Stomach (tissue), 9 donors: Measurements from ENCODE around the gene CCDC88B. TPM values are rescaled to one million over a fixed set of nuclear protein-coding genes. Genes with fewer than 3 reads are reported as not detected.
A peak's percentile ranks its signal among the peaks of the same experiment; 100 is the strongest.
"Not testable (repeated sequence)": the region's sequence is repeated elsewhere in the genome, so short reads cannot be mapped to it uniquely, and the experiment has no call there.

Experiments used
- DNase-seq, 2 donors: peaks; one replicate each; pipeline versions ENCODE4 v3.0.0 to v3.0.0-alpha.2; 2013 to 2019
- H3K27ac ChIP-seq, 5 donors: fragments of 200-600 bp in 4 of 5; sonication (generic) in 4 of 5; one replicate each; pipeline ENCODE4 v1.5.1; 2013 to 2019; ENCODE audit warnings: mild to moderate bottlenecking in 1 of 5, moderate library complexity in 1 of 5
- H3K27me3 ChIP-seq, 3 donors: fragments of 200-600 bp; sonication (generic); one replicate each; pipeline ENCODE4 v1.5.1; 2017 to 2019; ENCODE audit warnings: mixed run types in 1 of 3
- H3K36me3 ChIP-seq, 4 donors: fragments of 200-600 bp; sonication (generic); 1 replicate in 3 of 4; 2 replicates in 1 of 4; pipeline ENCODE4 v1.5.1; 2016 to 2019
- H3K4me1 ChIP-seq, 4 donors: fragments of 200-600 bp; sonication (generic); one replicate each; pipeline ENCODE4 v1.5.1; 2016 to 2019
- H3K4me3 ChIP-seq, 4 donors: fragments of 200-600 bp; sonication (generic) in 3 of 4; one replicate each; pipeline ENCODE4 v1.5.1; 2016 to 2019; ENCODE audit warnings: mild to moderate bottlenecking in 1 of 4
- H3K9me3 ChIP-seq, 4 donors: fragments of 200-600 bp; sonication (generic); one replicate each; pipeline ENCODE4 v1.5.1; 2016 to 2019
- CTCF ChIP-seq, 7 experiments: fragments of 450-650 bp in 4 of 7; fragments of 200-600 bp in 3 of 7; sonication (generic) in 3 of 7; IDR thresholded peaks; one replicate each; pipeline ENCODE4 v1.5.1; 2016 to 2019; ENCODE audit warnings: antibody characterized with exemption in 7 of 7, control low read depth in 2 of 7, mild to moderate bottlenecking in 1 of 7
- EP300 ChIP-seq: sonication (generic); formaldehyde crosslinking; IDR thresholded peaks from one replicate; pipeline ENCODE4 v1.6.1; 2017; ENCODE audit warnings: antibody characterized with exemption
- POLR2A ChIP-seq, 4 donors: fragments of 450-650 bp; IDR thresholded peaks; one replicate each; pipeline ENCODE4 v1.6.1; 2016; ENCODE audit warnings: antibody characterized with exemption in 4 of 4, control low read depth in 2 of 4, mild to moderate bottlenecking in 1 of 4, moderate library complexity in 1 of 4
- POLR2AphosphoS5 ChIP-seq, 3 donors: sonication (generic); formaldehyde crosslinking; IDR thresholded peaks; one replicate each; pipeline ENCODE4 v1.6.1; 2016; ENCODE audit warnings: antibody characterized with exemption in 3 of 3
- WGBS, 5 donors: extraction: QIAGEN DNeasy Blood & Tissue Kit in 3 of 5; methylation state at CpG; one replicate each; pipeline versions ENCODE4 v1.1.5 to v1.1.7; 2013 to 2018; 5-methylcytosine and 5-hydroxymethylcytosine counted together
- intact Hi-C: fragments of 100-400 bp; cut with DNase I; formaldehyde crosslinking; loops from one replicate; pipeline ENCODE4 v1.15.1; 2023; ENCODE audit warnings: low total_unique reads
- polyA plus RNA-seq, 3 donors: library from polyadenylated mRNA; stranded (reverse); fragments of 200-250 nt; gene quantifications; one replicate each; pipeline ENCODE4 v1.2.3, GENCODE V29; 2013
- total RNA-seq, 5 donors: library from RNA; depleted of rRNA; stranded (reverse); fragments of >200 nt; gene quantifications; one replicate each; pipeline versions ENCODE4 v1.1.0 to v1.2.3, GENCODE V29; 2014 to 2016
- donor health status: healthy with polysubstance abuse.
- donor health status: Bipolar disorder and iron deficiency.
- donor health status: healthy.

Gene CCDC88B
- total and polyA plus RNA-seq, 8 donors = 1.8 to 137 (median 37.0) TPM

GRCh38 chr11:64313491-64314145 is 26.4 kb upstream of the CCDC88B start:
- Histone ChIP-seq H3K27me3 (no peaks in the 10 kb centered on the region), H3K4me3 (peak overlapping the region in 1 of 4 donors; percentile 16), H3K9me3 (no peaks in the 10 kb centered on the region), H3K27ac (peak overlapping the region; percentile 23 to 80 (median 65)), H3K36me3 (peaks cover 23 to 43% (median 36%) of the 10 kb centered on the region in 4 donors), H3K4me1 (peaks cover 8 to 49% (median 31%) of the 10 kb centered on the region in 4 donors)
- TF ChIP-seq CTCF (IDR thresholded peaks at IDR 0.05) (no peak), EP300 (no peak), POLR2A (IDR thresholded peaks at IDR 0.05) (no peak), POLR2AphosphoS5 (IDR thresholded peaks at IDR 0.05) (no peak)
- intact Hi-C loops = no loop called here
- 66 to 77% (median 74%) methylated on average over 13 to 18 of the region's 18 CpGs for WGBS, 5 donors
- peak in 1 of 2 donors; percentile 34 for DNase-seq

GRCh38 chr11:64314146-64314804 is 25.7 kb upstream of the CCDC88B start:
- peaks cover 15 to 55% (median 37%) of the 10 kb centered on the region in 4 donors for H3K4me1 ChIP-seq
- 70 to 87% (median 80%) methylated on average over 10 to 19 of the region's 19 CpGs for WGBS, 5 donors
- DNase-seq = no peak
- peak overlapping the region; percentile 23 to 80 (median 65) for H3K27ac ChIP-seq
- H3K9me3 ChIP-seq = no peaks in the 10 kb centered on the region
- no peaks in the 10 kb centered on the region for H3K27me3 ChIP-seq
- H3K4me3 ChIP-seq = peak overlapping the region in 1 of 4 donors; percentile 16
- H3K36me3 ChIP-seq = peaks cover 23 to 42% (median 35%) of the 10 kb centered on the region in 4 donors
- intact Hi-C loops = no loop called here
- no peak for TF ChIP-seq EP300
- no peak for TF ChIP-seq POLR2AphosphoS5 (IDR thresholded peaks at IDR 0.05)
- TF ChIP-seq POLR2A (IDR thresholded peaks at IDR 0.05) = no peak

GRCh38 chr11:64314805-64315561 is 25.0 kb upstream of the CCDC88B start:
- no peak overlapping the region for H3K4me3 ChIP-seq
- DNase-seq = no peak
- 80 to 85% (median 84%) methylated on average over 14 to 24 of the region's 24 CpGs for WGBS, 5 donors
- peaks cover 20 to 62% (median 44%) of the 10 kb centered on the region in 4 donors for H3K4me1 ChIP-seq
- no peaks in the 10 kb centered on the region for H3K27me3 ChIP-seq
- no peak for TF ChIP-seq EP300
- no peak for TF ChIP-seq CTCF (IDR thresholded peaks at IDR 0.05)
- no peak for TF ChIP-seq POLR2A (IDR thresholded peaks at IDR 0.05)
- no peak for TF ChIP-seq POLR2AphosphoS5 (IDR thresholded peaks at IDR 0.05)
- H3K27ac ChIP-seq = peak overlapping the region in 3 of 5 donors; percentile 65 to 80 (median 72)
- H3K9me3 ChIP-seq = no peaks in the 10 kb centered on the region
- intact Hi-C loops = no loop called here
- peaks cover 23 to 42% (median 35%) of the 10 kb centered on the region in 4 donors for H3K36me3 ChIP-seq

GRCh38 chr11:64315667-64316526 is 24.1 kb upstream of the CCDC88B start:
- H3K36me3 ChIP-seq = peaks cover 23 to 45% (median 40%) of the 10 kb centered on the region in 4 donors
- intact Hi-C loops, H3K27me3 ChIP-seq, H3K9me3 ChIP-seq, DNase-seq: not testable (repeated sequence)
- peak overlapping the region in 2 of 4 donors; percentile 69 to 81 for H3K4me3 ChIP-seq
- 67 to 78% (median 76%) methylated on average over 16 to 25 of the region's 25 CpGs for WGBS, 5 donors
- peaks cover 20 to 66% (median 51%) of the 10 kb centered on the region in 4 donors for H3K4me1 ChIP-seq
- peak overlapping the region; percentile 10 to 99 (median 95) for H3K27ac ChIP-seq
